Ishikawa (cell line): Measurements from ENCODE around the gene ANKFY1.

ENCODE experiments used
- CREB1 ChIP-seq: IDR thresholded peaks from 2 replicates; pipeline ENCODE4 v1.6.1; 2012; ENCODE audit warnings: low read depth
- EP300 ChIP-seq: IDR thresholded peaks from 2 replicates; pipeline ENCODE4 v1.6.1; 2012; ENCODE audit warnings: borderline replicate concordance
- FOXM1 ChIP-seq: IDR thresholded peaks from 2 replicates; pipeline ENCODE4 v1.6.1; 2012; ENCODE audit warnings: low read depth, borderline replicate concordance
- MAX ChIP-seq: IDR thresholded peaks from 2 replicates; pipeline ENCODE4 v1.6.1; 2012
- RAD21 ChIP-seq: IDR thresholded peaks from 2 replicates; pipeline ENCODE4 v1.6.1; 2012; ENCODE audit warnings: low read depth
- REST ChIP-seq: IDR thresholded peaks from 2 replicates; pipeline ENCODE4 v1.6.1; 2012; ENCODE audit warnings: low read depth, mild to moderate bottlenecking
- TAF1 ChIP-seq: IDR thresholded peaks from 2 replicates; pipeline ENCODE4 v1.6.1; 2012; ENCODE audit warnings: low read depth, mild to moderate bottlenecking
- TCF12 ChIP-seq: IDR thresholded peaks from 2 replicates; pipeline ENCODE4 v1.6.1; 2012; ENCODE audit warnings: low read depth
- TEAD4 ChIP-seq: IDR thresholded peaks from 2 replicates; pipeline ENCODE4 v1.6.1; 2012
- YY1 ChIP-seq: IDR thresholded peaks from 2 replicates; pipeline ENCODE4 v1.6.1; 2012; ENCODE audit warnings: low read depth

- TF ChIP-seq TCF12: no peak
- no peak for TF ChIP-seq YY1
- TF ChIP-seq CREB1: no peak
- TF ChIP-seq EP300: no peak
- no peak for TF ChIP-seq REST
- TF ChIP-seq RAD21: no peak
- no peak for TF ChIP-seq TAF1
- TF ChIP-seq FOXM1: no peak
- no peak for TF ChIP-seq MAX
- no peak for TF ChIP-seq TEAD4
Observed at GRCh38 chr17:4188076-4188475, 75.7 kb downstream of the ANKFY1 start.
